A549 (cell line): ENCODE results near the gene FAM227A. TPM values are rescaled to one million over a fixed set of nuclear protein-coding genes. Genes with fewer than 3 reads are reported as not detected.

Experiments
- ATAC-seq, 2 experiments: fragments of 200-7000 bp in 1 of 2; fragments of >200 bp in 1 of 2; cut with Nextera tagmentation in 1 of 2; cut with Tn5 transposase in 1 of 2; 3 replicates each; pipeline versions ENCODE4 v1.8.0 to v1.9.1; 2018 to 2020; ENCODE audit warnings: mild to moderate bottlenecking in 1 of 2, moderate library complexity in 1 of 2
- CTCF ChIA-PET: fragments of 300-600 bp; sonication (Branson Sonifier 250); formaldehyde crosslinking; extraction: SDS; loops from one replicate; lab custom pipeline; 2021; ENCODE audit warnings: antibody characterized with exemption, inconsistent platforms; lab: Yijun Ruan, JAX
- POLR2A ChIA-PET: fragments of 350-600 bp; formaldehyde crosslinking; extraction: SDS; loops from one replicate; lab custom pipeline; 2021; ENCODE audit warnings: antibody characterized with exemption, inconsistent platforms; lab: Yijun Ruan, JAX
- DNase-seq, 2 experiments: peaks; one replicate each; pipeline versions ENCODE4 v3.0.0 to v3.0.0-alpha.2; 2011 to 2016; ENCODE audit warnings: low read depth in 1 of 2, low spot score in 1 of 2
- FAIRE-seq: peaks from 2 replicates; lab custom pipeline; 2011; peaks lifted over from hg19 to GRCh38; lab: Jason Lieb, UNC
- H3K27ac ChIP-seq, 2 experiments: fragments of >200 bp; sonication (Bioruptor Twin); formaldehyde crosslinking; 3 replicates each; pipeline ENCODE4 v1.5.1; 2016 to 2017
- H3K4me1 ChIP-seq: fragments of >200 bp; sonication (Bioruptor Twin); formaldehyde crosslinking; 3 replicates; pipeline ENCODE4 v1.6.1; 2016
- H3K4me2 ChIP-seq: fragments of >200 bp; sonication (Bioruptor Twin); formaldehyde crosslinking; 3 replicates; pipeline ENCODE4 v1.6.1; 2016
- H3K4me3 ChIP-seq: fragments of >200 bp; sonication (Bioruptor Twin); formaldehyde crosslinking; 3 replicates; pipeline ENCODE4 v1.5.1; 2016
- H3K9me3 ChIP-seq: fragments of >200 bp; sonication (Bioruptor Twin); formaldehyde crosslinking; 3 replicates; pipeline ENCODE4 v1.6.1; 2016
- CBX2 ChIP-seq: fragments of 200-600 bp; sonication (generic); IDR thresholded peaks from 2 replicates; pipeline ENCODE4 v1.6.1; 2016; ENCODE audit warnings: low read depth, mild to moderate bottlenecking, borderline replicate concordance
- CEBPB ChIP-seq, 2 experiments: fragments of >200 bp in 1 of 2; sonication (Bioruptor Twin) in 1 of 2; formaldehyde crosslinking in 1 of 2; IDR thresholded peaks; 2 replicates each; pipeline ENCODE4 v1.6.1; 2012 to 2016
- CTCF ChIP-seq: fragments of >200 bp; sonication (Bioruptor Twin); formaldehyde crosslinking; IDR thresholded peaks from 3 replicates; pipeline ENCODE4 v1.5.1; 2016
- EP300 ChIP-seq, 2 experiments: fragments of >200 bp; sonication (Bioruptor Twin); formaldehyde crosslinking; IDR thresholded peaks; 2 replicates in 1 of 2; 3 replicates in 1 of 2; pipeline ENCODE4 v1.6.1; 2016 to 2017
- ESRRA ChIP-seq: fragments of 150-350 bp; IDR thresholded peaks from 2 replicates; pipeline ENCODE4 v1.6.1; 2014; ENCODE audit warnings: mild to moderate bottlenecking, low read length, borderline replicate concordance
- FOSL2 ChIP-seq, 2 experiments: fragments of 450-650 bp in 1 of 2; fragments of >200 bp in 1 of 2; sonication (Bioruptor Twin) in 1 of 2; formaldehyde crosslinking; IDR thresholded peaks; 2 replicates each; pipeline versions ENCODE4 v1.5.0 to v1.6.1; 2016 to 2020; ENCODE audit warnings: mild to moderate bottlenecking in 1 of 2, moderate library complexity in 1 of 2
- GATA3 ChIP-seq: IDR thresholded peaks from 2 replicates; pipeline ENCODE4 v1.6.1; 2012; ENCODE audit warnings: borderline replicate concordance
- HEYL ChIP-seq: fragments of 250-450 bp; sonication (Bioruptor Pico); IDR thresholded peaks from 2 replicates; pipeline ENCODE4 v1.8.0; 2021; ENCODE audit warnings: mild to moderate bottlenecking, moderate library complexity
- HMGXB4 ChIP-seq: fragments of 250-450 bp; sonication (Bioruptor Pico); IDR thresholded peaks from 2 replicates; pipeline ENCODE4 v1.5.0; 2021; ENCODE audit warnings: mild to moderate bottlenecking, moderate library complexity, borderline replicate concordance
- HOXA7 ChIP-seq: fragments of 250-450 bp; sonication (Bioruptor Pico); IDR thresholded peaks from 2 replicates; pipeline ENCODE4 v1.5.0; 2020; ENCODE audit warnings: mild to moderate bottlenecking, moderate library complexity
- HOXB5 ChIP-seq: fragments of 250-450 bp; sonication (Bioruptor Pico); IDR thresholded peaks from 2 replicates; pipeline ENCODE4 v1.5.0; 2020; ENCODE audit warnings: mild to moderate bottlenecking, moderate library complexity
- KDM5A ChIP-seq: fragments of 200-600 bp; sonication (generic); IDR thresholded peaks from 2 replicates; pipeline ENCODE4 v1.6.1; 2016; ENCODE audit warnings: antibody characterized with exemption, mild to moderate bottlenecking
- MAFK ChIP-seq: fragments of 450-650 bp; IDR thresholded peaks from 2 replicates; pipeline ENCODE4 v1.6.1; 2014; ENCODE audit not compliant: partially characterized antibody
- MAX ChIP-seq: IDR thresholded peaks from 2 replicates; pipeline ENCODE4 v1.6.1; 2012
- MAZ ChIP-seq: fragments of 150-350 bp; IDR thresholded peaks from 2 replicates; pipeline ENCODE4 v1.6.1; 2014; ENCODE audit warnings: antibody characterized with exemption, low read depth, low read length, borderline replicate concordance
- PBX3 ChIP-seq: IDR thresholded peaks from 2 replicates; pipeline ENCODE4 v1.6.1; 2012
- RAD21 ChIP-seq, 2 experiments: fragments of >200 bp in 1 of 2; sonication (Bioruptor Twin) in 1 of 2; formaldehyde crosslinking in 1 of 2; IDR thresholded peaks in 1 of 2; conservative IDR thresholded peaks in 1 of 2; 2 replicates in 1 of 2; 3 replicates in 1 of 2; pipeline ENCODE4 v1.6.1; 2012 to 2018; ENCODE audit warnings: inconsistent platforms in 1 of 2
- RARB ChIP-seq: fragments of 250-450 bp; sonication (Bioruptor Pico); IDR thresholded peaks from 2 replicates; pipeline ENCODE4 v1.8.0; 2021; ENCODE audit warnings: mild to moderate bottlenecking, moderate library complexity
- RCOR1 ChIP-seq: fragments of 150-350 bp; IDR thresholded peaks from 2 replicates; pipeline ENCODE4 v1.6.1; 2014; ENCODE audit warnings: antibody characterized with exemption, low read length, low read depth
- RFX5 ChIP-seq: fragments of 450-650 bp; IDR thresholded peaks from 2 replicates; pipeline ENCODE4 v1.7.1; 2014; ENCODE audit warnings: antibody characterized with exemption, mild to moderate bottlenecking, moderate library complexity
- SREBF2 ChIP-seq: fragments of 450-650 bp; IDR thresholded peaks from 2 replicates; pipeline ENCODE4 v1.6.1; 2014; ENCODE audit warnings: mild to moderate bottlenecking, moderate library complexity
- USF2 ChIP-seq: fragments of 450-650 bp; IDR thresholded peaks from 2 replicates; pipeline ENCODE4 v1.6.1; 2014; ENCODE audit warnings: antibody characterized with exemption
- ZC3H11A ChIP-seq: fragments of 450-650 bp; IDR thresholded peaks from 2 replicates; pipeline ENCODE4 v1.6.1; 2014; ENCODE audit warnings: antibody characterized with exemption, mild to moderate bottlenecking
- ZFP36 ChIP-seq: fragments of 450-650 bp; IDR thresholded peaks from 2 replicates; pipeline ENCODE4 v1.6.1; 2014; ENCODE audit warnings: borderline replicate concordance; ENCODE audit not compliant: partially characterized antibody
- WGBS: methylation state at CpG from one replicate; pipeline ENCODE4 v1.1.6; 2017; ENCODE audit errors: missing lambda C conversion rate; 5-methylcytosine and 5-hydroxymethylcytosine counted together
- polyA plus RNA-seq, 4 experiments: library from polyadenylated mRNA; depleted of rRNA in 3 of 4; stranded (reverse); fragments of >200 nt; fragmentation: RNase III in 1 of 4; extraction: RNeasy Plus Mini Kit Qiagen cat#74134 plus additional on column Dnase treatment in 1 of 4; gene quantifications; 2 replicates in 3 of 4; 3 replicates in 1 of 4; pipeline ENCODE4 v1.2.3, GENCODE V29; 2011 to 2017

Gene FAM227A
- polyA plus RNA-seq, 2 of the 4 experiments (the other 2 are of a cell fraction): 1.4 to 3.5 TPM

GRCh38 chr22:38567531-38568285, 88.5 kb downstream of the FAM227A start:
- Histone ChIP-seq H3K4me2 (no peak overlapping the region), H3K4me3 (no peak overlapping the region), H3K4me1 (peaks cover 7% of the 10 kb centered on the region; the same call in 2 of the 3 replicates), H3K27ac (no peak overlapping the region), H3K9me3 (no peaks in the 10 kb centered on the region)
- ChIA-PET POLR2A (no interaction called here), CTCF (no interaction called here)
- TF ChIP-seq RARB (CRISPR knock-in tag): no peak
- TF ChIP-seq KDM5A: no peak
- TF ChIP-seq CBX2: no peak
- TF ChIP-seq USF2: no peak
- no peak for TF ChIP-seq HMGXB4 (CRISPR knock-in tag)
- no peak for TF ChIP-seq ZFP36
- TF ChIP-seq RCOR1: no peak
- no peak for TF ChIP-seq HOXA7
- TF ChIP-seq HOXB5 (CRISPR knock-in tag): no peak
- TF ChIP-seq ESRRA: no peak
- 81% methylated on average over 7 of the region's 7 CpGs for WGBS
- ATAC-seq (no peak), FAIRE-seq (no peak), DNase-seq (no peak)

GRCh38 chr22:38566726-38567504, 89.3 kb downstream of the FAM227A start:
- no peak overlapping the region for H3K4me2 ChIP-seq
- TF ChIP-seq ZFP36 (no peak), HOXA7 (no peak), ZC3H11A (no peak), CEBPB (IDR thresholded peaks at IDR 0.05) (no peak), FOSL2 (IDR thresholded peaks at IDR 0.05) (no peak), FOSL2 (CRISPR knock-in tag; IDR thresholded peaks at IDR 0.05) (no peak), MAZ (no peak), MAX (no peak), MAFK (no peak), RARB (CRISPR knock-in tag) (no peak)
- TF ChIP-seq, all 56 proteins: peak for 0
- no peak overlapping the region for H3K27ac ChIP-seq
- peaks cover 7% of the 10 kb centered on the region; the same call in 2 of the 3 replicates for H3K4me1 ChIP-seq
- DNase-seq: no peak
- H3K9me3 ChIP-seq: no peaks in the 10 kb centered on the region
- no peak for FAIRE-seq
- WGBS: 76% methylated on average over 3 of the region's 3 CpGs
- CTCF ChIA-PET: no interaction called here
- ATAC-seq: no peak
- POLR2A ChIA-PET: no interaction called here
- no peak overlapping the region for H3K4me3 ChIP-seq

- ChIA-PET POLR2A (no interaction called here), CTCF (interaction anchor here (0.8 to 1.0 kb wide), 2 partner anchors 512 to 513 kb away, joined by 3 read pairs; no protein-coding TSS in a partner anchor)
- Histone ChIP-seq H3K4me1 (no peaks in the 10 kb centered on the region), H3K4me3 (no peak overlapping the region), H3K9me3 (no peaks in the 10 kb centered on the region), H3K4me2 (no peak overlapping the region), H3K27ac (no peak overlapping the region)
- ATAC-seq (no peak), FAIRE-seq (no peak), DNase-seq (no peak)
- WGBS: 65% methylated on average over 1 of the region's 1 CpG
- TF ChIP-seq HEYL (no peak), RARB (CRISPR knock-in tag) (no peak), PBX3 (no peak), GATA3 (no peak), CTCF (no peak), SREBF2 (no peak), FOSL2 (IDR thresholded peaks at IDR 0.05) (no peak), FOSL2 (CRISPR knock-in tag; IDR thresholded peaks at IDR 0.05) (no peak), ESRRA (no peak), EP300 (IDR thresholded peaks at IDR 0.05) (no peak), MAFK (no peak), RAD21 (conservative IDR thresholded peaks at IDR 0.05 in 1 of 2, IDR thresholded peaks at IDR 0.05 in 1 of 2) (no peak), RFX5 (no peak)
Observed at GRCh38 chr22:38565441-38565840, 90.8 kb downstream of the FAM227A start.
